DMS 273 treated with DMSO at 0.1 percent for 48 hours (cell line): ENCODE data around the gene HES6.
A peak's percentile ranks its signal among the peaks of the same experiment; 100 is the strongest.
"Not testable (repeated sequence)": the region's sequence is repeated elsewhere in the genome, so short reads cannot be mapped to it uniquely, and the experiment has no call there.

Source experiments
- DNase-seq: peaks from one replicate; lab custom pipeline; 2025; lab: John Stamatoyannopoulos, UW

The HES6 gene

GRCh38 chr2:238273433-238273832, 33.6 kb upstream of the HES6 start:
- DNase-seq = not testable (repeated sequence)

- DNase-seq = no peak
These were observed 32.3 kb upstream of the HES6 start for GRCh38 chr2:238272156-238272555.

GRCh38 chr2:238271686-238272085, 31.8 kb upstream of the HES6 start:
- DNase-seq = not testable (repeated sequence)

DNA sequence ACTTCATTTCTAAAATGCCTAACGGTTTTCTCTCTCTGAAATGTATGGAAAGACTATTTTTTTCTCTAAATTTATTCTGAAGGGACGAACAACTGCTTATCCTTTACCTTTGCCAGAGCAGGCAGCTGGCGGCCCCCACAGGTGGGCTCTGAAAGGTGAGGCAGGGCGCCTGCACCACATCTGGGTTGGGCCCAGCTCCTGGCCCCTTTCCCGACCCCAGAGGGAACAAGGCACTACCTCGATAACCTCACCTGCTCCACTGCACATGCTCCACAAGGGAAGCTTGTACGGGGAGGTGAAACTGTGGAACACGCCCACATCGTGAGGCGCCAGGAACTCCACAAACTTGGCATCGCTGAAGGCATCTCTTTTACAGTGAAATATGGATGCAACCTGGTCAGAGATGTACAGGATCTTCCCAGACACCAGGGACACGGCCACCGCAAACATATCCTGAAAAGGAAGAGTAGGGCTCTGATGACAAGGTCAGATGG, 31.3 kb upstream of the HES6 start:
- no peak for DNase-seq

DNA sequence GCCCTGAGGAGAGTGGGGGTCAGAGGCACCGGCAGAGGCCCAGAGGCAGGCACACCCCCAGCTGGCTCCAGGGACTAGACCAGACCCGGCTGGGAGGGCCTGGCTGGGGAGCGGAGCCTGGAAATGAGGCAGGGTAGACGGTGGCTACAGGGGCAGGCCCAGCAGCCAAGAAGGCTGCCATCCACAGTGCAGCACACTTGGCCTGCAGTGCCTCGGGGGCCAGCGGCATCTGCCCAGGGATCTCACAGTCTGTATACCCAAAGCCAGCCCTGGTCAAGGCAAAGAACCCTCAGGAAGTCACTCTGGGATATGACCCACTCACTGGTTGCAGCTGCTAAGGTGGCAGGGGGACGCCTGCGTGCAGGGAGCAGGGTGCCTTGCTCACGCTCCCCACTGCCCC, 30.8 kb upstream of the HES6 start:
- DNase-seq = no peak

DNA sequence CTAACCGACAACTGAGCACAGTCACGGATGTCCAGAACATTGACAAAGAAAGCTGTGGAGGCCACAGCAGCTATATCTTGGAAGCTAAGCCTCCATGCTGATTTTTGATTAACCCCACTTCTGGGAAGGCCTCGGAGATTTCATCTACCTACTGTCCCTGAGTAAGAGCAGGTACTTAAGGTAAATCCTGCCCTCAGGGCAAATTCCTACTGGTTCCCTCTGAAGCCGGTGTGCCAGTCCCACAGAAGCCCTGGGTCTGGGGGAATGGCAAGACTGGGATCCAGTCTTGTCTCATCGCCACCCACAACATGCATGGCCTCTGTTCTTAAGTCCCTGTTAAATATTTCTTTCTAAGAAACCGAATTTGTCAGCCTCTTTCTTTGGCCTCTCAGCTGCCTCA, 29.9 kb upstream of the HES6 start:
- no peak for DNase-seq

DNA sequence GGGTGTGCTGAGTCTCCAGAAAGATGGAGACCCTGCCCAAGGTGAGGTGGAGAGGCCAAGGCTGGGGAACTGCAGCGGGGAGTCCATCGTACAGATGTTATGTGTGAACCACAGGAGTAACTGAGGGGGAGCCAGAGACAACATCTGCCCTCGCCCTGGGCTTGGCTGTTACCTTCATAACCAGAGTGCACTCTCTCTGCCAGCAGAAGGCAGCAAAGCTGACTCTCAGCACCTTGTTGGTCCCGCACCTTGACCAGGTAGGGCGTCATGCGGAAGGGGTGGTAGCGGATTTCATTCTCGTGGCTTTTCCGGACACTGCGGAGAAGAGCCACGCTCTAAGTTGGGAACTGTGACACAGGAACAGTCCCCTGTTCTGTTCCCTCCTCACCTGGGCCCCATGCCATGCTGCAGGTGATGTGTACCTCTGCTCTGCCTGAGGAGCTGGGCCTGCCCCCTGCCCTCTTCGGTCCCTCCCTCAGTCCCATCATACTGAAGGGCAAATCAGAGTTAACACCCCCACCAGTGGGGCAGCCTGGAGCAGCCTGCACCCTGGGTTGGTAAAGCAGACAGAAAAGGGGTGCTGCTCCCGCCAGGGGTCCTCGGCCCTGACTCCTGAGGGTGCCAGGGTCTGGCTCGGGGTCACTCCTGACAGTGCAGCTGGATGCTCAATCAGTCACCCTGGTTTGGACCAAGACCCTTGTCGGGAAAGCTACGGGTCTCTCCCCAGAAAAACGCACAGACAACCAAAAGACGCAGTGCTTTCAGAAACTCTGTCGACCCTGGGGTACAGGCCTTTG, 28.2 kb upstream of the HES6 start:
- DNase-seq = no peak

- no peak for DNase-seq
These were observed 27.5 kb upstream of the HES6 start for GRCh38 chr2:238267341-238267710.

DNA sequence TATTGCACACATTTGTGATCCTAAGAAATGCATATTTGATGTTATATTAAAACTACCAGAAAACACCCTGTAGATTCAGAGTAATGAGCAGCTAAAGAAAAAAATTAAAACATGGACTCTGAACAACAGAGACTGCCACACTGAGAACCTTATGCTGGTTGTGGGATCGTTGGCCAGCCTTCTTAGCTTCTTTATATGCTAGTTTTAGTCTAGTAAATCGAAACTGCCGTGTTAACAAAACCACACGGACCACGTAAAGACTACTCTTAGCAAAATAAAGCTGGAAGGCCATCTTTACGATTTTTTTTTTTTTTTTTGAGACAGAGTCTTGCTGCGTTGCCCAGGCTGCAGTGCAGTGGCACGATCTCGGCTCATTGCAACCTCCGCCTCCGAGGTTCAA, 25.8 kb upstream of the HES6 start:
- DNase-seq = no peak

- DNase-seq = no peak
These were observed 24.2 kb upstream of the HES6 start for GRCh38 chr2:238264072-238264460.

DNA sequence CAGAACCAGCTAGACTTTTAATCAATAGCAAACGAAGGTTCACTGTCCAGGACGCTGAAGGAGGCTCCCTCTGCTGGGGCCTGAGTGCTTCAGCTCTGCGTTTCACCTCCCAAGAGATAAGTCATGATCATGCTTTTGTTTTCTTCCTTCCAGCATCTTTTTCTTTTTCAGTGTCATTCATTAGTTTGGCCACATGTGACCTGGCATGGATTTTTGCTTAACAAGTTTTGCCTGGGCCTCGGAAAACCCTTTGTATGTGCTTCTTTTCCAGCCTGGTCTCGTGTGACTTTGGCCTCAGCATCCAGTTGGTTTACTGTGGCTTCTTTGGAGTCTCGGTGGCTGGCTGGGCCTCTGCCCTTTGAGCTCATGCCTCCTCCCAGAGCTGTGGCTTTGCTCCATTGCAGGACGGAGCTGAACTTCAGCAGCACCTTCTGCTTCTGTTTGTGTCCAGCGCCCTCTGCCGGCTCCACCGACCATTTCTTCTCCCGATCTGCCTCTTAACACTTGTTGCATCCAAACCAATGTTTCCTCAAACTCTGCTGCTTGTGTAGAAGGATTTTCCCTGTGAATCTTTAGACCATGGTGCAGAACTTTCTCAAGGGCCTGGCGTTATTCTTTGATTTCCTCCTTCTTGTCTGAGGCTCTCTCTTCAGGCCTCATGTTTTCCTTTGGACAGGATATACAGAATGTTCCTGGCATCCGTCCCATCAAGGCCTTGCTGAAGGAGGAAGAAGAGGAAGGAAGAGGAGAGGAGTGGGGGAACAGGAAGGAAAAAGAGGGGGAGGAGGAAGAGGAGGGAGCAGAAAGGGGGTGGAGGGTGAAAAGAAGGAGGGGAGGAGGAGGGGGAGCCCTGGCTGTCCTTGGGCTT, 23.6 kb upstream of the HES6 start:
- peak; percentile 62 for DNase-seq

GRCh38 chr2:238262496-238263122, 22.8 kb upstream of the HES6 start:
- DNase-seq = no peak

DNA sequence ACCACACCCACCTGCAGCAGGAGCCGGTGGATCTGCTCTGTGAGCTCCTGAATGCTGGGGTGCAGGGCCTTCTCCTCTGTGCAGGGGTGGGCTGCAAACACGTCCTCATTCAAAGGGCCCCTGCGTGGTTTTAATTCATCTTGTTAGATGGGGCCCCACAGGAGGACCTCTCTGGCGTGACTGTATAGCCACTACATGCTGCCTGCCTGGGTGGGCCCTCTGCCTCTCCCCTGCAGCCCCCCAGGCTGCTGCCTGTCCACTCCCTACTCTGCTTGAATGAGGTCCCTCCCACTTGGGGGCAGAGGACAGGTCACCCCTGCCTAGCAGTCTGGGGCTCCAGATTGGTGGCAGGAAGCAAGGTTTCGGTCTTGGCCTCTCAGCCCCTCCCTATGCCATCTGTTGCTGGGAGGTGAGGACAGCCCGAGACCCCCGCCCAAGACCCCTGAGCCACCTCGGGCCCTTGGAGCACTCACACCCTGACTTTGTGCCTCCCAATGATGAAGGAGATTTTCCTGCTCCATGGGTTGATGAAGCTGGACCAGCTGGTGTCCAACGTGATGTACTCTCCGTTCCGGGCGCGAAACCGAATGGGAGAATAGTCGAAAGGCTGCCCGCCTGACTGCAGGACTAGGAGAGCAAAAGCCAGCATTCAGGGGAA, 22.0 kb upstream of the HES6 start:
- no peak for DNase-seq

DNA sequence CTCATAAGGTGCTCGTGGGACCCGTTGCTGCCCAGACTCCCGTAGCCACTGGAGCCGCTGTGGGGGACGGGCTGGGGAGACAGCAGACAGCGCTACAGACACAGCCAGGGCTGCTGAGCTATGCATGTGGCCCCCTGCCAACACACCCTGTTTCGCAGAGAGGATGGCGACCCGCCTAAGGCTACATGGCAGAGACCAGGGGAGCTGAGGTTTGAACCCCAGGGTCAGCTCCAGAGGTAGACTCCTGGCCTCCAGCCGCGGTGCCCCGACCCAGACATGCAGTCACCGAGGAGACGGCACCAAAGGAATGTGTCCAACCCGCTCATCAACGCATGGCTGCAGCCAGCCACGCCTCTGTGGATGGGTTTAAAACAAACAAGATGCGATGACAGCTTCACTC, 21.0 kb upstream of the HES6 start:
- DNase-seq = no peak

GRCh38 chr2:238259061-238260020, 19.5 kb upstream of the HES6 start:
- no peak for DNase-seq

DNA sequence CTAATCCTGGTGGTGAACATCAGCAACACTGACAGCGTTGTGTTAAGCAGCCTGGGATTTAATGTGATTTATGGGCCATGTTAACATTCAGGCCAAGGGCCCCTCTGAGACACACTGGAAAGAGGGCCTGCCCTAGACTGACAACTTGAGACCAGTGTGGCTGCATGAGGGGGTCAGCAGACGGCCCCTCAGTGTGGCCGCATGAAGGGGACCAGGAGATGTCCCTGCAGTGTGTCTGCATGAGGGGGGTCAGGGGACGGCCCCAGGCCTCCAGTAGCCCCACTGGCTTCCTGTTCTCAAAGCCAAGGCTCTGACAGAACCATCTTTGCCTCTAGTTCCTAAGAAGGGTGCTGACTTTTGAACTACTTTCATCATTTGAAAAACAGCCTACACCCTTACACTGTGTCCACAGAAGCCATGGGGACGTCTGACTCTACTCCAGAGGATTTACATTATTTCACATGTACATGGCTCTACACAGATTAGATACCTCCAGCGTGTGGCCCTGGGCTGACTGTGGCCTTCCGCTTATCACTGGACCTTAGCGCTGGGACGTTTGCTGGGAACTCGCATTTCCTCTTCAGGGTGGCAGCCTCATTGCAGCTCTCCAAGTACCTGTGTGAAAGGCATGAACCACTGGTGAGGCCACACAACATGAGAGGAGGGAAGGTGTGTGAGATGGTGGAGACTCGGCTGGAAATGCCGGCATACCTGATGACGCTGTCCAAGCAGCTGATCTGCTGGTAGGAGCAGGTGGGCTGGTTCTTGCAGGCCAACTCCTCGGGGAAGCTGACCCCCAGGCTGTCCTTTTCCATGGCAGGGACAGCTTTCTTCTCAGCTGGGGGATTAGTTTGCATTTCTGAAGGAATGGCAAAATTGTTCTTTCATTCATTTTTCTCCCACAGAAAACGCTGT, 18.2 kb upstream of the HES6 start:
- DNase-seq = no peak

DNA sequence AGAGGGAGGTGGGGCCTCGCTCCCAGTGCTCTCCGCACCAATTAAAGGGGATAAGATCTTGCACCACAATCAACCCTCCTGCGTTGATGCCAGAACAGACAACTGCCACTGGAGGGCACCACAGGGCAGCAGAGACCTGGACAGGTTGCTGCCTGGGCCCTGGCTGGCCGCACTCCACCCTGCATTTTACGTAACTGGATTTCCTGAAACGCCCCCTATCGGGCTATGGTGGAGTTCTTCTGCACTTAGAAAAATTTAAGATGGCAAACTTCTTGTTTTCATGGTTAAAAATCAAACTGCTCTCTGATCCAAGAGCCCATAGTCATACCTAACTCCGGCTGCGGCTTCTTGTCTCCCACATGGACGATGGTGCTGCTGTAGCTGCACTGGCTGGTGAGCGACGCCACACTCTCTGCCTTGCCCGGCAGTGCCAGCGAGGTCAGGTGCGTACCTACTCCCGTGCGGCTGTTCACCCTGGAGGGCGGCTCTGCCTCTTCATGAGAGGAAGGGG, 16.8 kb upstream of the HES6 start:
- peak; percentile 76 for DNase-seq

GRCh38 chr2:238256111-238256510, 16.3 kb upstream of the HES6 start:
- no peak for DNase-seq

GRCh38 chr2:238255636-238256035, 15.8 kb upstream of the HES6 start:
- no peak for DNase-seq

- peak; percentile 56 for DNase-seq
These were observed 15.3 kb upstream of the HES6 start for GRCh38 chr2:238255151-238255551.
